IgD-negative memory B cell (primary cell): Measurements from ENCODE around the gene NFS1. TPM values are rescaled to one million over a fixed set of nuclear protein-coding genes. Genes with fewer than 3 reads are reported as not detected.
"Not testable (repeated sequence)": the region's sequence is repeated elsewhere in the genome, so short reads cannot be mapped to it uniquely, and the experiment has no call there.

ENCODE experiments used
- H3K27ac Mint-ChIP-seq, 3 donors: one replicate each; pipeline ENCODE4 v1.8.0; 2020 to 2022; ENCODE audit warnings: mild to moderate bottlenecking in 3 of 3, mixed read lengths in 3 of 3, moderate library complexity in 1 of 3
- H3K27me3 Mint-ChIP-seq: one replicate; pipeline ENCODE4 v1.8.0; 2021; ENCODE audit warnings: mixed read lengths
- H3K36me3 Mint-ChIP-seq: one replicate; pipeline ENCODE4 v1.8.0; 2020; ENCODE audit warnings: mild to moderate bottlenecking, mixed read lengths
- H3K4me1 Mint-ChIP-seq, 3 donors: one replicate each; pipeline ENCODE4 v1.8.0; 2020 to 2022; ENCODE audit warnings: mixed read lengths in 3 of 3, mild to moderate bottlenecking in 1 of 3
- H3K4me3 Mint-ChIP-seq, 4 donors: one replicate each; pipeline ENCODE4 v1.8.0; 2020 to 2022; ENCODE audit warnings: mild to moderate bottlenecking in 4 of 4, mixed read lengths in 4 of 4, moderate library complexity in 3 of 4
- H3K9me3 Mint-ChIP-seq, 3 donors: one replicate each; pipeline ENCODE4 v1.8.0; 2020 to 2021; ENCODE audit warnings: mixed read lengths in 3 of 3, mild to moderate bottlenecking in 1 of 3
- polyA plus RNA-seq: library from polyadenylated mRNA; unstranded; fragments of 300-500 nt; fragmentation: Illumina TruSeq; gene quantifications from one replicate; pipeline ENCODE4 v1.2.3, GENCODE V29; 2021

Gene NFS1
- 18.1 TPM for polyA plus RNA-seq

DNA sequence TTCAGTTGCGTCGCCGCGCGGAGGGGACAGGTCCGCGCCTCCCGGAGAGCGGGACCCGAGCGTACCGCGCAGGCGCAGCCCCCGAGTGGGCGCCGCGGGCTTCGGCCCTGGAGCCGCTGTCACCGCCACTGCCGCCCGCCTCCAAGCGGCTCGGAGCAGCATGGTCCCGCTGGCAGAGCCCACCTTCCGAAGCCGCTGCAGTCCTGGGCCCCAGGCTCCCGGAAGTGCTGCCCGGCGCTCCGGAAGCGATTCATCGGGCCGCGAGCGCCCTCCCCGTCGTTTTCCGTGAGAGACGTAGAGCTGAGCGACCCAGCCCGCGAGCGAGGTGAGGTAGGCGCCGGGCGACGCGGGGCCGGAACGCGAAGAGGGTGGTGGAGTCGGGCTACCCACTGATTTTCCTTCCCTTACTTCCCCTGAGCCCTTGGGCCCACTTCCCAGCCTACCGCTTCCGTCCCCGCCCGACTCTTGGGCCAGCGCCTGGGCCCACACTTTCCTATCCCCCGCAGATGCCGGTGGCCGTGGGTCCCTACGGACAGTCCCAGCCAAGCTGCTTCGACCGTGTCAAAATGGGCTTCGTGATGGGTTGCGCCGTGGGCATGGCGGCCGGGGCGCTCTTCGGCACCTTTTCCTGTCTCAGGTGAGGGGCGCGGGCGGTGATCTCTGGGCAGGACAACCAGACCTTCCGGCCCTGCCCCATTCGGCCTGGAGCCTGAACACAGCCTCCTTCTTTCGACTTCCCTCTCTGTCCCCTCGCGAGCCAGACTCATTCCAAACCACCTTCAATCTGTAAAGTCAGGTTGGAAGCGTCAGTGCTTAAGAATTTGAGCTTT, at the start of gene NFS1, which contains the start of gene ROMO1:
TSS of gene NFS1 (minus strand) at position 226 of the 830 bp plus-strand sequence. CDS start at position 162, 64 bp downstream.
TSS of gene ROMO1 (plus strand) at position 279 of the 830 bp plus-strand sequence. CDS start at position 507, 228 bp downstream.
- Mint-ChIP-seq H3K27me3 (no peaks in the 10 kb centered on the region), H3K27ac (peak within 1 kb of the TSS; percentile 86 to 97 (median 97)), H3K9me3 (no peaks in the 10 kb centered on the region), H3K36me3 (peaks cover 3% of the 10 kb centered on the region), H3K4me1 (peaks cover 21 to 32% (median 30%) of the 10 kb centered on the region in 3 donors), H3K4me3 (peak within 1 kb of the TSS; percentile 94 to 96 (median 95))

DNA sequence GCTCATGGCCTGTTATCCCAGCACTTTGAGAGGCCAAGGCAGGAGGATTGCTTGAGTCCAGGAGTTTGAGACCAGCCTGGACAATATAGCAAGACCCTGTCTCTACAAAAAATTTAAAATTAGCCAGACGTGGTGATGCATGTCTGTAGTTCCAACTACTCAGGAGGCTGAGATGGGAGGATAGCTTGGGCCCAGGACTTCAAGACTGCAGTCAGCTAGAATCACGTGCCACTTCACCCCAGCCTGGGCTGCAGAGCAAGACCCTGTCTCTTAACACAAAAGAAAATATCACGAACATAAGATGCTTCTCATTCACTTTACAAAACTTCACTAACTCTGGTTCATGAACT, 45.3 kb upstream of the NFS1 start:
- H3K36me3 Mint-ChIP-seq, H3K9me3 Mint-ChIP-seq, H3K27me3 Mint-ChIP-seq: not testable (repeated sequence)
- Mint-ChIP-seq H3K4me1 (peaks cover 20 to 34% (median 23%) of the 10 kb centered on the region in 3 donors), H3K4me3 (peak overlapping the region in 3 of 4 donors; percentile 95 to 99 (median 97)), H3K27ac (peak overlapping the region; percentile 98 to 100 (median 100))

- Mint-ChIP-seq H3K9me3 (peaks cover 0 to 1% (median 0%) of the 10 kb centered on the region in 3 donors), H3K36me3 (peaks cover 8% of the 10 kb centered on the region), H3K4me3 (peak overlapping the region; percentile 95 to 100 (median 98)), H3K27ac (peak overlapping the region; percentile 98 to 100 (median 100)), H3K27me3 (peaks cover 2% of the 10 kb centered on the region), H3K4me1 (peaks cover 23 to 37% (median 26%) of the 10 kb centered on the region in 3 donors)
Measured at GRCh38 chr20:35743693-35744491, 44.7 kb upstream of the NFS1 start.

GRCh38 chr20:35742741-35743523, 43.8 kb upstream of the NFS1 start:
- H3K4me3 Mint-ChIP-seq, result peak overlapping the region; percentile 95 to 100 (median 98)
- H3K27me3 Mint-ChIP-seq, result peaks cover under 1% of the 10 kb centered on the region
- peaks cover 8% of the 10 kb centered on the region for H3K36me3 Mint-ChIP-seq
- H3K27ac Mint-ChIP-seq, result peak overlapping the region; percentile 98 to 100 (median 100)
- peaks cover 30 to 41% (median 34%) of the 10 kb centered on the region in 3 donors for H3K4me1 Mint-ChIP-seq
- H3K9me3 Mint-ChIP-seq, result peaks cover 0 to 1% (median 0%) of the 10 kb centered on the region in 3 donors

GRCh38 chr20:35741892-35742740, 43.0 kb upstream of the NFS1 start, which contains the start of gene RBM39:
TSS of gene RBM39 (minus strand) at chr20:35742260. CDS start at chr20:35740874, 1,386 bp downstream.
- peaks cover 30 to 41% (median 34%) of the 10 kb centered on the region in 3 donors for H3K4me1 Mint-ChIP-seq
- H3K27ac Mint-ChIP-seq, result peak within 1 kb of the TSS; percentile 98 to 100 (median 100)
- H3K9me3 Mint-ChIP-seq, result peaks cover 0 to 1% (median 0%) of the 10 kb centered on the region in 3 donors
- peak within 1 kb of the TSS; percentile 95 to 100 (median 98) for H3K4me3 Mint-ChIP-seq
- H3K27me3 Mint-ChIP-seq, result no peaks in the 10 kb centered on the region
- peaks cover 8% of the 10 kb centered on the region for H3K36me3 Mint-ChIP-seq

DNA sequence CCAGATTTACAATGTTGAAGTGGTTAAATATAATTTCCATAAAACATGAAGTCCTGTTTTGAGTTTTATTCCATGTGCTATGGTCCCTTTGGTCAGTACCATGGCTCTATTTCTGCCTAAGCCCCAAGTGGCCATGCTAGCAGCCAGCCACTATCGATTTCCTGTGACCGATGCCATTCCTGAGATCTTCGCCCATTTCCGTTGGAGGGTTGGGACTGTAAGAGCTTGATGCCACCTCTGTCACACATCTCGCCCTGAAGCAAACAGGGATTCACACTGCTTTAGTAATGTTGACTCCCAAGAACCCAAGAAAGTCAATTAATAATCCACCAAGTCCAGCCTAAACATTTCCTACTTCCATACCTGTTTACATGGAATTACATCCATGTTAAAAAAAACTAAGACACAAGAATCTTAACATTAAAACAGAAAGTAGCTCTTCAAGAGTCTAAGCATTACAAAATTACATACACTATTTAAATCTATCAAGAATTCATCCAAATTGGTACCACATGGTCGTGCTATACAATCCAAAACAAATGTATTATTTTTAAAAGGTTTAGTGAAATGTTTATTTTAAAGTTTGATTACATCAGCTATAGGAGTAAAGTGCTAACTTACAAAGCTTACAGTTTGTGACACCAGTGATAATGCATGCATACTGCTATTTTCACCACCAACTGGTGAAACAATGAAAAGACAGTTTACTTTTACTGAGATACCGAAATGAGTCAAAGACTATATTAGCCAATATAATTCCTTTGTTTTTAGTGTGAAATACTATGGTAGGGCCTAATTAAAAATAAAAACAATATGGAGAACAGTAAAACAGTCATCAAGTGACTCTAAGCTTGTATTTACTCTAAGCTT, 40.4 kb upstream of the NFS1 start:
- H3K9me3 Mint-ChIP-seq, result peaks cover 0 to 1% (median 0%) of the 10 kb centered on the region in 3 donors
- H3K4me1 Mint-ChIP-seq, result peaks cover 43 to 55% (median 46%) of the 10 kb centered on the region in 3 donors
- H3K27me3 Mint-ChIP-seq, result no peaks in the 10 kb centered on the region
- peak overlapping the region; percentile 95 to 100 (median 98) for H3K4me3 Mint-ChIP-seq
- peaks cover 8% of the 10 kb centered on the region for H3K36me3 Mint-ChIP-seq
- peak overlapping the region; percentile 5 to 98 (median 92) for H3K27ac Mint-ChIP-seq

- Mint-ChIP-seq H3K36me3 (peaks cover 8% of the 10 kb centered on the region), H3K4me3 (peak overlapping the region; percentile 25 to 73 (median 66))
Measured at GRCh38 chr20:35738410-35739179, 39.4 kb upstream of the NFS1 start.

GRCh38 chr20:35737865-35738333, 38.7 kb upstream of the NFS1 start:
- Mint-ChIP-seq H3K27ac (peak overlapping the region in 2 of 3 donors; percentile 74 to 81), H3K9me3 (peaks cover 0 to 1% (median 0%) of the 10 kb centered on the region in 3 donors), H3K27me3 (no peaks in the 10 kb centered on the region), H3K4me1 (peaks cover 44 to 49% (median 44%) of the 10 kb centered on the region in 3 donors), H3K36me3 (peaks cover 8% of the 10 kb centered on the region), H3K4me3 (peak overlapping the region; percentile 25 to 73 (median 66))

More at GRCh38 chr20:35738410-35739179, 39.4 kb upstream of the NFS1 start:
- H3K9me3 Mint-ChIP-seq, result peaks cover 0 to 1% (median 0%) of the 10 kb centered on the region in 3 donors
- H3K27me3 Mint-ChIP-seq, result no peaks in the 10 kb centered on the region
- peaks cover 46 to 55% (median 47%) of the 10 kb centered on the region in 3 donors for H3K4me1 Mint-ChIP-seq
- H3K27ac Mint-ChIP-seq, result peak overlapping the region in 2 of 3 donors; percentile 74 to 81

- Mint-ChIP-seq H3K4me1 (peaks cover 44 to 50% (median 46%) of the 10 kb centered on the region in 3 donors), H3K27me3 (no peaks in the 10 kb centered on the region), H3K36me3 (peaks cover 4% of the 10 kb centered on the region), H3K27ac (peak overlapping the region in 2 of 3 donors; percentile 11 to 79), H3K9me3 (no peaks in the 10 kb centered on the region), H3K4me3 (peak overlapping the region in 3 of 4 donors; percentile 18 to 69 (median 50))
Measured at GRCh38 chr20:35735826-35736470, 36.8 kb upstream of the NFS1 start.

DNA sequence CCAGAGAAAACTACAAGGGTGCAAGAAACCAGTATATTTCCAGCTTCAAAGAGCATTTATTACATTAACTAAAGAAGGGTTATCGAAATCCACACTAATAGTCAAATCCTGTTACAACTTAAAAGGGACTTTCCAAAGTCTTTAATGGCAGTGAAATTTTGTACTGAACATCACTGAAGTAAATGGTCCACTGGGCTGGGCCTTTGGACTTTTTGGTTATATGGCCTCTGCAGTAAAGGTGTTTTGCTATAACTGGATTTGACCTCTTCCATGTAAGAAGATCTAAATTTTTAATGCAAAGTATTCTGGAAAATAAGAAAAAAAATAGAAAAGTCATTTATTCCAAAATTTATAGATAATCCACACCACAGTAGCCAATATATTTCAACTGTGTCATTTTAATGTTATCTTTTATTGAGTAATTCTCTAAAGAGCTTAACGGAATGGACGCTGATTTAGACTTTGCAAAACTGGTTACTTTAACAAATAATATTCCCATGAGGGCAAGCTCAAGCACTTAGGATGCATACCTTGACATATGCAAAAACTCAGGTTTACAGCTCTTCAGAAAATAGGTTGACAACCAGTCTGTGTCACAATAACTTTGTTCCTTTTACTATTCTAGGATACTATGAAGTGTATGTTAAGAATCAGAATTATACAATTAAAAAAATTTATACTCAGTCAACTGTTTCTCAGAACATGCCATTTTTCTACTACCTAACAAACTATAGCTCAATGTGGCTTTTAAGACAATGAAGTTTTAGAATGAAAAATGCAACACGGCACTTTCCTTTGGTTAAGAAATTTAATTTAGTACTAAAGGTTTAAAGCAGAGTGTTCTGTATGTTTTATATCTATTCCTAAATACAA, 35.9 kb upstream of the NFS1 start:
- Mint-ChIP-seq H3K9me3 (no peaks in the 10 kb centered on the region), H3K27ac (peak overlapping the region; percentile 11 to 79 (median 78)), H3K36me3 (no peaks in the 10 kb centered on the region), H3K27me3 (no peaks in the 10 kb centered on the region), H3K4me1 (peaks cover 42 to 52% (median 42%) of the 10 kb centered on the region in 3 donors), H3K4me3 (peak overlapping the region in 3 of 4 donors; percentile 18 to 69 (median 50))

DNA sequence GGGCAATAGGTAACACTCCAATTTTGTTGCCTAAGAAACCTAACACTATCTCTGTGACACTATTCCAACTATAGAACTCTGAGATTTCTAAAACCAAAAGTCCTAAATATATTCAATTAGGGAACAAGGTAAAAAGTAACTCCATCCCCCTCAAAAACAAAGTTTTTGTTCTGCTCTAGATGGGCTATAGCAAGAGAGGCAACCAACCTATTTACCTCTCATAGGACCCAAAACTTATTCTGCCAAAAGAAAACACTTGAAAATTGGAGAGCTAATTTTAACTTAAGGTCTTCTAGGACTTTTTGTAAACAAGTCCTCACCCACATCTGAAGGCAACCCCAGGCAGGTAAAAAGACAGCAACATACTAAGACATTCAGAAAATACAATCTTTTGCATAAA, 35.2 kb upstream of the NFS1 start:
- Mint-ChIP-seq H3K27me3 (no peaks in the 10 kb centered on the region), H3K4me1 (peaks cover 38 to 48% (median 39%) of the 10 kb centered on the region in 3 donors), H3K4me3 (peak overlapping the region in 2 of 4 donors; percentile 24 to 40), H3K9me3 (no peaks in the 10 kb centered on the region), H3K27ac (peak overlapping the region in 2 of 3 donors; percentile 62 to 78), H3K36me3 (no peaks in the 10 kb centered on the region)
